SKM-1 treated with dmso at 0.1 percent for 144 hours (cell line): Measurements from ENCODE around the gene NR1D1.
"Not testable (repeated sequence)": the region's sequence is repeated elsewhere in the genome, so short reads cannot be mapped to it uniquely, and the experiment has no call there.

ENCODE experiments used
- DNase-seq: peaks from one replicate; lab custom pipeline; 2025; ENCODE audit not compliant: unreplicated experiment; lab: John Stamatoyannopoulos, UW

Gene NR1D1

GRCh38 chr17:40100419-40100668, at the start of gene NR1D1:
NR1D1 (minus strand) TSS chr17:40100589; CDS start chr17:40100094, 495 bp downstream.
- no peak for DNase-seq

- no peak for DNase-seq
Observed at GRCh38 chr17:40148527-40148926, 48.1 kb upstream of the NR1D1 start.

GRCh38 chr17:40145476-40145875, 45.1 kb upstream of the NR1D1 start:
- DNase-seq: no peak

GRCh38 chr17:40143166-40143565, 42.8 kb upstream of the NR1D1 start:
- DNase-seq: not testable (repeated sequence)

GRCh38 chr17:40139566-40140058, 39.2 kb upstream of the NR1D1 start:
- no peak for DNase-seq

DNA sequence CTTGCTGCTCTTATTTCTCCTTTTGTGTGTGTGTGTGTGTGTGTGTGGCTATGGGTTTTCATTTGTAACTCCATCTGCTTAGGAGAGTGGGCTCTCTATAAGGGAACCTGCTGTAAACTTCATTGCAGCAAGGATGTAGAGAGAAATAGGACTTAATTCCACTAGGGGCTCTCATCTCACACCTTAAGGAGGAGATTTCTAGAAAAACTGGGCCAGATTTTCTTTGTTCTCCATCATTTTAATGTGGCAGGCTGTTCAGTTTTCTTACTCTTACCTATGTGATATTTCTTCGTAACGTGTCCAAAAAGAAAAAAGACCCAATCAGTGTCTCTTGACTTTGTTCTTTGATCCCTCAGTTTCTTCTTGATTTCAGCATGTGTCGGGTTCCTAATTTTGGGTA, 35.4 kb upstream of the NR1D1 start:
- no peak for DNase-seq

DNA sequence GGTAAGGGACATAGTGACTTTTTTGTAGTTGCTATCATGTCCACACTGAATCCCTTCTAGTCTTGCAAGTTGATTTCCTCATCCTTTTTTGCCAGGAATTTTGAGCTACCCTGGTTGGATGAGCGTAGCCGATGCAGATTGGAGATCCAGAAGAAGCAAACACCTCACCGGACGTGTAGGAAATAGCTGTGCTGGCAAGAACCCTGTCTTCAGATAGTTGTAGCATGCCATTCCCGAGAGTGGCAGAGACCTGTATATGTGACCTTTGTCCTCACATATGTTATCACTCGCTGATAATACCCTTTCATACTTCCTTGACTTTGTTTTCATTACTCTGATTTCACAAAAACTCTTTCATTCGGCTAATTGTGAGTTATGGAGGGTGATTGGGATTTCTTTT, 33.8 kb upstream of the NR1D1 start:
- no peak for DNase-seq

- peak; percentile 96 for DNase-seq
Observed at GRCh38 chr17:40130352-40131042, 30.1 kb upstream of the NR1D1 start.

DNA sequence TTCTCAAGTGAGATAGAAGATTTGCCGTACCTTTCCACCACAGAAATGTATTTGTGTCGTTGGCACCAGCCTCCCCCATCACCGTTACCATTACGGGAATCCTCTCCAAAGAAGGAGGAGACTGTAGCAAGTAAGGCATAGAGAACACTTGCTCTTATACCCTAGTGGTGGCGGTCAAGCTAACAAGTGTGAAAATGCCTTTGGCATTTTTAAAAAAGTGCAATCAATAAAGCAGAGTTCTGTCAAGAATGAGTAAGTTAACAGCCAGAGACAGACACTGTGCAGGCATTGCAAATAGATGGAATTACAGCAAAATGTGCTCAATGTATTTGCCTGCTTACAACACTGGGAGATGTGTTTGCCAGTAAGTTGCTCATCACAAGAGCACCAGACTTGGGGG, 29.1 kb upstream of the NR1D1 start:
- DNase-seq: no peak

GRCh38 chr17:40124279-40125141, 24.1 kb upstream of the NR1D1 start:
- DNase-seq: no peak

GRCh38 chr17:40123811-40124114, 23.4 kb upstream of the NR1D1 start:
- no peak for DNase-seq

GRCh38 chr17:40122999-40123810, 22.8 kb upstream of the NR1D1 start:
- DNase-seq: peak; percentile 28

GRCh38 chr17:40122136-40122998, 22.0 kb upstream of the NR1D1 start:
- no peak for DNase-seq

GRCh38 chr17:40121181-40122135, 21.1 kb upstream of the NR1D1 start, which contains the start of gene MSL1:
MSL1 (plus strand) TSS chr17:40121971; CDS start chr17:40122613, 642 bp downstream.
- peak; percentile 31 for DNase-seq

DNA sequence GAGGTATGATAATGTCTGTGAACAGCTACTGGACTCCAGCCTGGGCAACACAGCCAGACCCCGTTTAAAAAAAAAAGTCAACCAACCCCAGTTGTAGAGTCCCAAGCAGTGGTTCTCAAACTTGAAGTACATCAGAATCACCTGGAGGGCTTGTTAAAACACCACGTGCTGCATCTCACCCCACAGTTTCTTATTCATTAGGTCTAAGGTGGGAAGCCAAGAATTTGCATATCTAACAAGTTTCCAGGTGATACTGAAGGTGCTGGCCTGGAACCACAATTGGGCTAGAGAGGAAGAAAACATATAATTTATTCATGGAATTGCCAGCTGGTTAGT, 14.7 kb upstream of the NR1D1 start:
- DNase-seq: no peak

DNA sequence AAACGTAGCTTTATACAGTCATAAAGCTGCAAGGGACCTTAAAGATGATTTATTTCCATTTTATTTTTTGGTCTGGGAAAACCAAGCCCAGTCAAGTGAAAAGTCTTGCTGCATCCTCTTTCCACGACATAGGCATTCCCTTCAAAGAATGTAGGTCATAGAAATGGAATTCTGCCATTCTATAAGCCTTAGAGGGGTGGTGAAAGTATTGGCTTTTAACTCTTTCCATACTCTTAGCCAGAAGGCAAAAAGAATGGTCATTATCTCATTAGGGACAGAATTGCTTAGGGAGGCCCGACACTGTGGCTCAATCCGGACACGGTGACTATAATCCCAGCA, 13.5 kb upstream of the NR1D1 start:
- DNase-seq: no peak

- DNase-seq: peak; percentile 92
Observed at GRCh38 chr17:40113110-40113906, 12.9 kb upstream of the NR1D1 start.

DNA sequence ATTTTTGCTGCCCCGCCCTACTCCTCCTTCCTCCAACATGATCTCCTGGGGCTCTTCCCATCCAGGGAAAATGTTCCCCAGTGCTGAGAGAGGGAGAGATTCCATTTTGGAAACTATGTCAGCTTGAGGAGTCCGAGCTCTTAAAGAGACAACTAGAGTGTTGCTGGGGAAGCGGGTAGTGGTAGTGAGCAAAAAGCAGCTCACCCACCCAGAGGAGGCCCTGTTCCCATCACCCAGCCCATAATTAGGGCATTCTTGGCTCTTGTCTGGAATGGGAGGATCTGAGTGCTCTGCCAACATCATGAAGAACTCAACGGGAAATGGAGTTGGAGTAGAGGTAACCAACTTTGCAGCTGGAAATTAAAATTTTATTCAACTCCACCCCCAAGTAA, 12.3 kb upstream of the NR1D1 start:
- no peak for DNase-seq

- no peak for DNase-seq
Observed at GRCh38 chr17:40112191-40112711, 11.9 kb upstream of the NR1D1 start.
